Heart right ventricle (tissue), 16 donors: ENCODE results near the gene SH3RF3. TPM values are rescaled to one million over a fixed set of nuclear protein-coding genes. Genes with fewer than 3 reads are reported as not detected.

ENCODE experiments used
- ATAC-seq, 8 donors: fragments of 200-7000 bp; cut with Tn5 transposase; one replicate each; pipeline ENCODE4 v1.9.1; 2020; ENCODE audit warnings: mild to moderate bottlenecking in 8 of 8, moderate library complexity in 8 of 8, moderate number of reproducible peaks in 1 of 8
- DNase-seq, 2 donors: peaks; one replicate each; pipeline ENCODE4 v3.0.0-alpha.2; 2020
- H3K27ac ChIP-seq, 10 donors: fragments of 200-600 bp; sonication (generic) in 2 of 10; one replicate each; pipeline versions ENCODE4 v1.5.0 to v1.8.0; 2020 to 2022; ENCODE audit warnings: mild to moderate bottlenecking in 3 of 10
- H3K27me3 ChIP-seq, 7 donors: fragments of 200-600 bp; one replicate each; pipeline ENCODE4 v1.8.0; 2021 to 2022; ENCODE audit warnings: mild to moderate bottlenecking in 2 of 7
- H3K36me3 ChIP-seq, 9 donors: fragments of 200-600 bp; sonication (generic) in 1 of 9; one replicate each; pipeline versions ENCODE4 v1.5.0 to v1.8.0; 2020 to 2022; ENCODE audit warnings: mild to moderate bottlenecking in 2 of 9
- H3K4me1 ChIP-seq, 9 donors: fragments of 200-600 bp; sonication (generic) in 1 of 9; one replicate each; pipeline versions ENCODE4 v1.5.0 to v1.8.0; 2020 to 2022; ENCODE audit warnings: mild to moderate bottlenecking in 4 of 9
- H3K4me3 ChIP-seq, 10 donors: fragments of 200-600 bp; sonication (generic) in 2 of 10; one replicate each; pipeline versions ENCODE4 v1.5.0 to v1.8.0; 2020 to 2022; ENCODE audit warnings: mild to moderate bottlenecking in 7 of 10, moderate library complexity in 2 of 10
- H3K9me3 ChIP-seq, 11 donors: fragments of 200-600 bp in 10 of 11; sonication (generic) in 2 of 11; one replicate each; pipeline versions ENCODE4 v1.5.0 to v1.8.0; 2013 to 2022; ENCODE audit warnings: mild to moderate bottlenecking in 2 of 11, control low read depth in 1 of 11, moderate library complexity in 1 of 11
- WGBS, 2 donors: extraction: QIAGEN DNeasy Blood & Tissue Kit; methylation state at CpG; one replicate each; pipeline ENCODE4 v1.1.7; 2013; ENCODE audit warnings: inconsistent platforms in 1 of 2; 5-methylcytosine and 5-hydroxymethylcytosine counted together
- intact Hi-C, 10 donors: fragments of 100-400 bp; cut with DNase I; formaldehyde crosslinking; loops; one replicate each; pipeline versions ENCODE4 v1.11.1 to v1.14.2; 2022
- polyA plus RNA-seq, 2 donors: library from polyadenylated mRNA; stranded (reverse); fragments of 200-250 nt; gene quantifications; one replicate each; pipeline ENCODE4 v1.2.3, GENCODE V29; 2013
- total RNA-seq, 10 donors: library from RNA; stranded (reverse); fragmentation: NEBNext Ultra II Directional in 3 of 10; extraction: Animal tissue kit (Norgen Biotek cat#: 25700) in 3 of 10; gene quantifications; one replicate each; pipeline versions ENCODE4 v1.2.1 to v1.2.4, GENCODE V29; 2021 to 2023
- TF ChIP-seq, protein P1 (sequence below), 9 donors: fragments of 200-600 bp; sonication (generic) in 2 of 9; IDR thresholded peaks; one replicate each; pipeline versions ENCODE4 v1.5.0 to v1.8.0; 2021 to 2022; ENCODE audit warnings: antibody characterized with exemption in 9 of 9, mild to moderate bottlenecking in 5 of 9, moderate library complexity in 1 of 9
- donor health status: Arrhythmogenic right ventricular cardiomyopathy.
- donor health status: ischemic (EF 13 %, LVEDD 7.1; RV severe dilation, severe dysfunction).
- donor health status: healthy with polysubstance abuse.
- donor health status: DM: no; HTN: yes; CAD: no.
- donor health status: DM: no; HTN: no; CAD: no.
- donor health status: ischemic (EF 25% LVEDD 6.9; RV normal size, moderate dysfunction).
- donor health status: ischemic (EF 25% LVEDD 5.7; RV mildly dilated, moderate dysfunction).
- donor health status: healthy.
- donor health status: DM: yes; HTN: yes; CAD: no.
- donor health status: Ischemic cardiomyopathy.
- donor health status: ischemic (EF 35%, LVEDD 5.7; RV mildly dilated, moderate dysfunction).
- donor health status: nonischemic (EF 11% LVEDD 7.7; RV severe dilation, severe dysfunction).
- donor health status: DM: yes; HTN: yes; CAD: no.
- donor health status: PGD.
- donor health status: ischemic (EF 29% LVEDD 5.4; RV normal size, mild dysfunction).
- donor health status: nonischemic (EF 23%, LVEDD 6.1; RV moderate dilation, normal function).

SH3RF3 gene
- total and polyA plus RNA-seq, 12 donors: 5.0 to 11.5 (median 8.6) TPM

DNA sequence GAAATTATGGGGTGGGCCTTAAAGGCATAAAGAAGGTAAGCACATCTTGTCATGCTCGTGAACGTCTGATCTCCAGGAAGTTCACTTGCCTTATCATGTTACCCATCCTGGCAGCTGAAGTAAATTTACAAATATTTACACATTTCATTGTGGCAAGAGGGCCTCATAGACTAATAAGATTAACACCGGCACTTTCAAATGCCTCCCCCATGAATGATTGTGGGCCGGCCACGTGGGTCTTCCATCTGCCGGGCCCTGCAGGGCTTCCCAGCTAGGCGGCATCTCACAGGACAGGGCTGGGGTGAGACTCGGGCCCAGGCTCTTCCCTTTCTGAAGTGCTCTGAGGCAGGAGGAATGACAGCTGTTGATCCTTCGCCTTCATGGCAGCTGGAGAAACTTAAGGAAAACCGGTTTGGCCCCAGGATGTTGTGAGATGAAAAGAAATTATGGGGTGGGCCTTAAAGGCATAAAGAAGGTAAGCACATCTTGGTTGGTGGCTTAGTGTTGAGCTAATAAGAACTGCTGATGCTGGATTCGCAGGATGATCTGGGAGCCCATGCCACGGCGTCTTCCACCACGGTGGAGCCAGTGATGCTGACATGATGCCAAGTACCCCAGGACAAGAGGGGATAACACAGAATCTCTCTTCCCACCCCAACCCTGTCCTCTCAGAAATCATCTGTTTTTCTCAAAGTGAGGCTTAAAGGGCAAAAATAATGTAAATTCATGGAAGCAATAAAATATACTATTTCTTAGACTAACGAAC, 308.5 kb downstream of the SH3RF3 start:
- TF ChIP-seq, protein P1, sequence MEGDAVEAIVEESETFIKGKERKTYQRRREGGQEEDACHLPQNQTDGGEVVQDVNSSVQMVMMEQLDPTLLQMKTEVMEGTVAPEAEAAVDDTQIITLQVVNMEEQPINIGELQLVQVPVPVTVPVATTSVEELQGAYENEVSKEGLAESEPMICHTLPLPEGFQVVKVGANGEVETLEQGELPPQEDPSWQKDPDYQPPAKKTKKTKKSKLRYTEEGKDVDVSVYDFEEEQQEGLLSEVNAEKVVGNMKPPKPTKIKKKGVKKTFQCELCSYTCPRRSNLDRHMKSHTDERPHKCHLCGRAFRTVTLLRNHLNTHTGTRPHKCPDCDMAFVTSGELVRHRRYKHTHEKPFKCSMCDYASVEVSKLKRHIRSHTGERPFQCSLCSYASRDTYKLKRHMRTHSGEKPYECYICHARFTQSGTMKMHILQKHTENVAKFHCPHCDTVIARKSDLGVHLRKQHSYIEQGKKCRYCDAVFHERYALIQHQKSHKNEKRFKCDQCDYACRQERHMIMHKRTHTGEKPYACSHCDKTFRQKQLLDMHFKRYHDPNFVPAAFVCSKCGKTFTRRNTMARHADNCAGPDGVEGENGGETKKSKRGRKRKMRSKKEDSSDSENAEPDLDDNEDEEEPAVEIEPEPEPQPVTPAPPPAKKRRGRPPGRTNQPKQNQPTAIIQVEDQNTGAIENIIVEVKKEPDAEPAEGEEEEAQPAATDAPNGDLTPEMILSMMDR (IDR thresholded peaks at IDR 0.05): no peak
- intact Hi-C loops: no loop called here
- H3K9me3 ChIP-seq: peaks cover 0 to 21% (median 5%) of the 10 kb centered on the region in 11 donors
- no peak for DNase-seq
- peak overlapping the region in 9 of 10 donors; percentile 68 to 86 (median 76) for H3K27ac ChIP-seq
- peaks cover 0 to 6% (median 0%) of the 10 kb centered on the region in 9 donors for H3K36me3 ChIP-seq
- no peak overlapping the region for H3K4me3 ChIP-seq
- peaks cover 11 to 44% (median 36%) of the 10 kb centered on the region in 9 donors for H3K4me1 ChIP-seq
- 94 to 95% methylated on average over 15 of the region's 15 CpGs for WGBS, 2 donors
- ATAC-seq: no peak
- no peaks in the 10 kb centered on the region for H3K27me3 ChIP-seq

DNA sequence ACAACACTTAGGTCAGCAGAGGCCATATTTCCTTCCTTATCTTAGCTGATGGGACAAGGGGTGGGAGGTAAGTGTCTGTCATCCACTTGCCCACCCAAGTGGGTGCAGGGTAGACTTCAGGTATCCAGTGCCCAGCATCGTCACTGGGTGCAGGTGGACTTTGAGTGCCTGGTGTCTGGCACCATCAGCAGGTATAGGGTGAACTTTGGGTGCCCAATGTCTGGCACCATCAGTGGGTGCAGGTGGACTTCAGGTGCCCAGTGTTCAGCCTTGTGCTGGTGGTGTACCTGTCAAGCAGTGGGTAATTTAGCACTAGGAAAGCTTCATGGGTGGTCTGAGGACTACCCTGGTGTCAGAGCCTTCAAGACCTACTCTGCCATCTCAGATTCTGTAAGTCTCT, 309.1 kb downstream of the SH3RF3 start:
- TF ChIP-seq, protein P1 (IDR thresholded peaks at IDR 0.05): no peak
- intact Hi-C loops: no loop called here
- DNase-seq: no peak
- Histone ChIP-seq H3K4me1 (peaks cover 11 to 44% (median 36%) of the 10 kb centered on the region in 9 donors), H3K36me3 (peaks cover 0 to 6% (median 0%) of the 10 kb centered on the region in 9 donors), H3K27me3 (no peaks in the 10 kb centered on the region), H3K27ac (peak overlapping the region in 8 of 10 donors; percentile 2 to 74 (median 52)), H3K4me3 (no peak overlapping the region), H3K9me3 (peaks cover 0 to 27% (median 12%) of the 10 kb centered on the region in 11 donors)
- WGBS, 2 donors: 94 to 100% methylated on average over 1 of the region's 1 CpG
- no peak for ATAC-seq

DNA sequence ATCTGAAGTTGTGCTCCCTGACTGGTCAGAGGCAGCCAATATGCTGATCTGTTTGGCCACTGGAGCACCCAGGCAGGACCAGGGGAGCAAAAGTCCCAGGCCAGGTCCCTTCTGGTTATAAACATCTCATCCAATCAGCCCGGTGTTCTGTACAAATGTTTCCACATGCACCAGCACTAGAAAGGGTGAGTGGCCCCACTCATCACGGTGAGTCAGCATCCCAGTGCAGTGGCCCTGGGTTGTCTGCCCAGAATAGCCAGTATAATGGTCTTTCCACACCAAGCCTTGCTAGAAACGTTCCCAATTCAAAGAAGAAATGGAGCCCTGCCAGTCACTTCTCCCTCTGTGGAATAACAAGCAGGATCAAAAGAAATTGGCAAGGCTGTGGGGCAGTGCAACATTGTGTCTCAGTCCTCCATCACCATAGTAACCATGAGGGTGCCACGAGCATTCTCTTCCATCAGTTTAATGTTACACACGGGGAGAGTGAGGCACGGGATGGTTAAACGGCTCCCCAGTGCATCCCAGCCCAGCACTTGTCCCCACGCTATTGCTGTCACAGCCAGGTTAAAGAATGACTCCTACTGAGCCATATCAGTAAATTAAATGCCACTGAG, 309.9 kb downstream of the SH3RF3 start:
- Histone ChIP-seq H3K9me3 (peaks cover 0 to 34% (median 15%) of the 10 kb centered on the region in 11 donors), H3K4me1 (peaks cover 11 to 44% (median 36%) of the 10 kb centered on the region in 9 donors), H3K36me3 (peaks cover 0 to 8% (median 0%) of the 10 kb centered on the region in 9 donors), H3K27ac (peak overlapping the region in 7 of 10 donors; percentile 32 to 74 (median 54)), H3K27me3 (no peaks in the 10 kb centered on the region), H3K4me3 (no peak overlapping the region)
- peak in 1 of 2 donors; percentile 46 for DNase-seq
- WGBS, 2 donors: 57 to 61% methylated on average over 8 of the region's 8 CpGs
- TF ChIP-seq, protein P1 (IDR thresholded peaks at IDR 0.05): no peak
- peak; percentile 26 to 87 (median 68) for ATAC-seq
- intact Hi-C loops: no loop called here

DNA sequence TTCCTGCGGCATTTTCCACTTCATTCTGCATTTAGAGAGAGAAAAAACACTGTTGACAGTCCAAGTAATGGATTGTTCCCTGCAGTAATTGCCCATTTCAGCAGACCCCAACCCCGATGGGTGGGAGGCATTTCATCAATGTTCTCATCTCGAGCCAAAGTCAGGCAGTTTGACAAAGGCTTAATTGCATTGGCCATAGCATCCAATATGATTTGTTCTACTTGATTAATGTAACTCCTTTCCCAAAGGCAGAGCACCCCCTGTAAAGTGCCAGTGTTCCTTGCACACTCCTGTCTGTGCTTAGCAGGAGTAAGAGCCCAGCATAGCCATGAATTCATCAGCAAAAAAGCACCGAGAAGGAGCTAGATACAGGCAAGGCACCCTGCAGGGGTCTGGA, 310.4 kb downstream of the SH3RF3 start:
- TF ChIP-seq, protein P1 (IDR thresholded peaks at IDR 0.05): no peak
- H3K36me3 ChIP-seq: peaks cover 0 to 11% (median 0%) of the 10 kb centered on the region in 9 donors
- 82 to 84% methylated on average over 4 of the region's 4 CpGs for WGBS, 2 donors
- ATAC-seq (no peak), DNase-seq (no peak)
- intact Hi-C loops: no loop called here
- H3K27ac ChIP-seq: peak overlapping the region in 4 of 10 donors; percentile 49 to 74 (median 60)
- peaks cover 11 to 44% (median 36%) of the 10 kb centered on the region in 9 donors for H3K4me1 ChIP-seq
- no peaks in the 10 kb centered on the region for H3K27me3 ChIP-seq
- peaks cover 0 to 39% (median 15%) of the 10 kb centered on the region in 11 donors for H3K9me3 ChIP-seq
- no peak overlapping the region for H3K4me3 ChIP-seq
